Right lobe of liver (tissue), 4 donors: ENCODE measurements around the gene SPEF1.

Experiments
- POLR2A ChIP-seq: fragments of 450-650 bp; IDR thresholded peaks from one replicate; pipeline ENCODE4 v1.6.1; 2017; ENCODE audit warnings: antibody characterized with exemption, mild to moderate bottlenecking
- TF ChIP-seq, protein P1 (sequence below), 4 donors: fragments of 200-600 bp in 3 of 4; fragments of 450-650 bp in 1 of 4; IDR thresholded peaks; one replicate each; pipeline versions ENCODE4 v1.5.1 to v1.8.0; 2016 to 2022; ENCODE audit warnings: antibody characterized with exemption in 4 of 4, mild to moderate bottlenecking in 2 of 4
- donor health status: DM: no; HTN: no; CAD: no.
- donor health status: DM: no; HTN: no; CAD: no.
- donor health status: DM: no; HTN: yes; CAD: no.

DNA sequence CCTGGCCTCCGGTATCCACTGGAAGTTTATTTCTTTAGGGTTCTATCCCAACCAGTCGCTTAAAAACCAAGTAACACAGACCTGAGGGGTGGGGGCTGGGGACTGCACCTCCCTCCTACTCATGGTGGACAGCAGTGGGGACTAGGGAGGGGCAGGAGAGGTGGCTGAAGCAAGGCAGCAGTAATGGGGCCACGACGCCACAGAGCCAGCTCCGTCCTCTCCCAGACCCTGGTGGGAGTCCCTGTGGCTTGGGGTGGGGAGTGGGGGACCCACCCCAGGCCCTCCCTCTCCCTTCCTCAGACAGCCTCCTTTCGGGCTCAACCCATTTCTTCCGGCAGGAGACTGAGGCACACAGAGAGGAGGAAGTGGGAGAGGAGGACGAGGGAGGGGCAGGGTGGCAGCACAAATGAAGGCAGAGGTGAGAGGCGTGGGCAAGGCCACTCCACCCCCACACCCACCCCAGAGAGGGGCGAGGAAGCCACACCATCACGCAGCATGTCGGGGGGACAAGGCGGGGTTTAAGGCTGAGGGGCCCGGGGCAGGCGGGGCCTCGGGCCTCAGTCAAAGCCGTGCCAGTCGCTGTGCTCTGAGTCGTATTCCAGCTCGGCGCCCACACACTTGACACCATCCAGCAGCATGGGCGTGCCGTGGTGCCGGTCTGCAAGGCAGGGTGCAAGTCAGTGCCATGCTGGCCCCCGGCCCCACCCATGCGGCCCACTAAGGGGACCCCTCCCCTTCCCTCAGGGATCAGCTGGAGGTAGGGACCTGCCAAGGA is 27.6 kb downstream of the SPEF1 start:
- TF ChIP-seq, protein P1, sequence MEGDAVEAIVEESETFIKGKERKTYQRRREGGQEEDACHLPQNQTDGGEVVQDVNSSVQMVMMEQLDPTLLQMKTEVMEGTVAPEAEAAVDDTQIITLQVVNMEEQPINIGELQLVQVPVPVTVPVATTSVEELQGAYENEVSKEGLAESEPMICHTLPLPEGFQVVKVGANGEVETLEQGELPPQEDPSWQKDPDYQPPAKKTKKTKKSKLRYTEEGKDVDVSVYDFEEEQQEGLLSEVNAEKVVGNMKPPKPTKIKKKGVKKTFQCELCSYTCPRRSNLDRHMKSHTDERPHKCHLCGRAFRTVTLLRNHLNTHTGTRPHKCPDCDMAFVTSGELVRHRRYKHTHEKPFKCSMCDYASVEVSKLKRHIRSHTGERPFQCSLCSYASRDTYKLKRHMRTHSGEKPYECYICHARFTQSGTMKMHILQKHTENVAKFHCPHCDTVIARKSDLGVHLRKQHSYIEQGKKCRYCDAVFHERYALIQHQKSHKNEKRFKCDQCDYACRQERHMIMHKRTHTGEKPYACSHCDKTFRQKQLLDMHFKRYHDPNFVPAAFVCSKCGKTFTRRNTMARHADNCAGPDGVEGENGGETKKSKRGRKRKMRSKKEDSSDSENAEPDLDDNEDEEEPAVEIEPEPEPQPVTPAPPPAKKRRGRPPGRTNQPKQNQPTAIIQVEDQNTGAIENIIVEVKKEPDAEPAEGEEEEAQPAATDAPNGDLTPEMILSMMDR (IDR thresholded peaks at IDR 0.05) = no peak
- no peak for TF ChIP-seq POLR2A
